MCF 10A (cell line): Measurements from ENCODE around the gene CLCA2. TPM values are rescaled to one million over a fixed set of nuclear protein-coding genes. Genes with fewer than 3 reads are reported as not detected.
A peak's percentile ranks its signal among the peaks of the same experiment; 100 is the strongest.
"Not testable (repeated sequence)": the region's sequence is repeated elsewhere in the genome, so short reads cannot be mapped to it uniquely, and the experiment has no call there.

Experiments used
- BruUV-seq: library from RNA; stranded (reverse); fragments of 400-500 nt; replicated peaks from 2 replicates; lab custom pipeline; 2021; lab: Mats Ljungman, UMichigan
- CTCF ChIA-PET: fragments of 300-600 bp; sonication (Branson Sonifier 250); formaldehyde crosslinking; extraction: SDS; loops from one replicate; lab custom pipeline; 2021; ENCODE audit warnings: antibody characterized with exemption, inconsistent platforms; lab: Yijun Ruan, JAX
- POLR2A ChIA-PET: fragments of 300-600, 350-650 bp; sonication (Branson Sonifier 250); formaldehyde crosslinking; extraction: SDS; loops from one replicate; lab custom pipeline; 2020; ENCODE audit warnings: antibody characterized with exemption, inconsistent platforms; lab: Yijun Ruan, JAX
- DNase-seq: peaks from one replicate; pipeline ENCODE4 v3.0.0-alpha.2; 2018; ENCODE audit not compliant: unreplicated experiment
- H3K27ac Mint-ChIP-seq: one replicate; pipeline ENCODE4 v1.8.0; 2022; ENCODE audit warnings: mild to moderate bottlenecking, low read depth, mixed read lengths; ENCODE audit not compliant: unreplicated experiment
- H3K27me3 Mint-ChIP-seq: one replicate; pipeline ENCODE4 v1.8.0; 2022; ENCODE audit warnings: mixed read lengths; ENCODE audit not compliant: insufficient read depth, unreplicated experiment
- H3K36me3 Mint-ChIP-seq: one replicate; pipeline ENCODE4 v1.8.0; 2022; ENCODE audit warnings: mild to moderate bottlenecking, moderate library complexity, mixed read lengths; ENCODE audit not compliant: insufficient read depth, unreplicated experiment
- H3K4me1 Mint-ChIP-seq: one replicate; pipeline ENCODE4 v1.8.0; 2022; ENCODE audit warnings: mixed read lengths; ENCODE audit not compliant: insufficient read depth, unreplicated experiment
- H3K4me3 Mint-ChIP-seq: one replicate; pipeline ENCODE4 v1.8.0; 2022; ENCODE audit warnings: mild to moderate bottlenecking, moderate library complexity, mixed read lengths; ENCODE audit not compliant: unreplicated experiment
- H3K9me3 Mint-ChIP-seq: one replicate; pipeline ENCODE4 v1.8.0; 2022; ENCODE audit warnings: mixed read lengths; ENCODE audit not compliant: unreplicated experiment
- CTCF ChIP-seq: fragments of 200-600 bp; IDR thresholded peaks from one replicate; pipeline ENCODE4 v1.8.0; 2022; ENCODE audit warnings: antibody characterized with exemption, mild to moderate bottlenecking; ENCODE audit not compliant: unreplicated experiment
- intact Hi-C: fragments of 100-400 bp; cut with micrococcal nuclease; formaldehyde crosslinking; loops from 2 replicates; pipeline ENCODE4 v1.14.1; 2022
- total RNA-seq: library from RNA; stranded (reverse); gene quantifications from 2 replicates; pipeline ENCODE4 v1.2.3, GENCODE V29; 2022

CLCA2 gene
- total RNA-seq, 1 experiment from 2014 or later = 113 TPM

- TF ChIP-seq CTCF = peak; percentile 84
- Mint-ChIP-seq H3K4me3 (no peak overlapping the region), H3K36me3 (no peaks in the 10 kb centered on the region), H3K9me3 (no peaks in the 10 kb centered on the region), H3K4me1 (no peaks in the 10 kb centered on the region), H3K27ac (no peak overlapping the region), H3K27me3 (peaks cover 11% of the 10 kb centered on the region)
- intact Hi-C loops = loop anchor here (5.0 to 10.0 kb wide), 2 partner anchors 185 to 467 kb away; no protein-coding TSS in a partner anchor
- BruUV-seq = no TSS peak
- peak; percentile 28 for DNase-seq
- POLR2A ChIA-PET = interaction anchor here (1.8 kb wide), 1 partner anchor 114 kb away, joined by 4 read pairs; no protein-coding TSS in a partner anchor
- CTCF ChIA-PET = interaction anchor here (0.6 to 5.5 kb wide), 34 partner anchors 8 to 1666 kb away, joined by 3 to 77 read pairs (median 4); partner anchors contain the start of gene CLCA1
Measured at GRCh38 chr1:86499987-86500593, 76.1 kb downstream of the CLCA2 start.

GRCh38 chr1:86500714-86501113 lies 76.7 kb downstream of the CLCA2 start:
- DNase-seq = no peak
- Mint-ChIP-seq H3K9me3 (no peaks in the 10 kb centered on the region), H3K27ac (no peak overlapping the region), H3K4me3 (no peak overlapping the region), H3K4me1 (no peaks in the 10 kb centered on the region), H3K27me3 (peaks cover 11% of the 10 kb centered on the region), H3K36me3 (no peaks in the 10 kb centered on the region)
- no TSS peak for BruUV-seq
- ChIA-PET POLR2A (interaction anchor here (1.8 kb wide), 1 partner anchor 115 kb away, joined by 4 read pairs; no protein-coding TSS in a partner anchor), CTCF (interaction anchor here (0.5 to 5.5 kb wide), 31 partner anchors 8 to 1666 kb away, joined by 3 to 77 read pairs (median 6); partner anchors contain the start of genes CLCA1 and ZNHIT6)
- TF ChIP-seq CTCF = no peak
- intact Hi-C loops = loop anchor here (5.0 to 10.0 kb wide), 2 partner anchors 184 to 467 kb away; no protein-coding TSS in a partner anchor

- ChIA-PET POLR2A (interaction anchor here (1.0 to 1.5 kb wide), 2 partner anchors 78 to 117 kb away, joined by 5 read pairs; partner anchors contain the start of gene CLCA2), CTCF (interaction anchor here (0.6 to 5.5 kb wide), 50 partner anchors 9 to 794 kb away, joined by 3 to 77 read pairs (median 4); partner anchors contain the start of genes CLCA1 and ZNHIT6)
- not testable (repeated sequence) for H3K9me3 Mint-ChIP-seq, BruUV-seq, H3K36me3 Mint-ChIP-seq, H3K4me1 Mint-ChIP-seq, H3K27ac Mint-ChIP-seq
- H3K27me3 Mint-ChIP-seq = peaks cover 11% of the 10 kb centered on the region
- intact Hi-C loops = loop anchor here (1.0 to 10.0 kb wide), 4 partner anchors 83 to 465 kb away; no protein-coding TSS in a partner anchor
- peak; percentile 48 for TF ChIP-seq CTCF
- peak; percentile 66 for DNase-seq
- H3K4me3 Mint-ChIP-seq = peak overlapping the region; percentile 24
Measured at GRCh38 chr1:86502125-86502646, 78.2 kb downstream of the CLCA2 start.
